Measurements from ENCODE around the gene PHLDB2.

Gene PHLDB2

DNA sequence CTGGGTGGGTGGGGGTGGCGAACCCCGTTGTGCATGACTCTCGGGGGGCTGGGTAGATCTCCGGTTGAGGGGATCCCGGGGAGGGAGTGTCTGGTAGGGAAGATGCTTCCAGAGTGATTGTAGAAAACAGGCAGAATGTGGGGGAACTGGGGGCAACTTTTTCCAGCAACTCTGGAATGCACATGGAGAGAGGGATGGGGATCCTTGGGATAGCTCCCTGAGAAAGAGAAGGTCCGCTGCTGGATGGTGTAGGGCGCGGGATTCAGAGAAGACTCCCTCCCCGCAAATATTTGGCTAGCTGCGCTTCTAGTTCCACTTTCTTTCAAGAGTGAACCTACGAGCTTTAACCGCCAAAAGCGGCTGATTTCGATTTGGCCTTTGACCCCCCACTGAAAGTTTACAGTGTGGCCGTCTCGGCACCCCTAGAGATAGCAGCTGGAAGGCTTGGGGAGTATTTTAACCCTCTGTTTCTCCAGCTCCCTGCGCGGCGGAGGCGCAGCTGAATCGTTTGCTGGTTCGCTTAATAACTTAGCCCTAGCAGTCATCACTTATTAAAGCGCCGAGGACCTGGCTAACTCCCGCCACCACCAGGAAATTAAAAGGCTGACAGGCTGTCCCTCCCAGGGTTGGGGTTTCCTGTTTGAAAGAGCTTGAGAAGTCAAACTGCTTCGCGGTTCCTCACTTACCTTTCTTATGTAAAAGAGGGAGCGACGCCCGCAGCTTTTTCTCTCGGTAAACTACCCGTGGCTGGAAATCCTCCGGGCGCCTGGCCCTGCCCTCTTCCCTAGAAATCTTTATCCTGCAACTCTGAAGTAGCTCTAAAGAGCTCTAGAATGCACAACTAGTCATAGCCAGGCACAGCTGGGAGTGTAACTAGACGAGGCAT is 1.2 kb downstream of the PHLDB2 start:
- no peaks in the 10 kb centered on the region for H3K36me3 ChIP-seq (ENCODE audit: control insufficient read depth, insufficient read depth, low read length)
- H3K9me3 ChIP-seq (ENCODE audit: control insufficient read depth, low read length) = no peaks in the 10 kb centered on the region
- 0% methylated on average over 35 of the region's 35 CpGs for WGBS, 2 experiments
- H3K27ac ChIP-seq (ENCODE audit: insufficient read depth, low read depth, low read length, poor library complexity, severe bottlenecking) = peak overlapping the region; percentile 68
- H3K4me3 ChIP-seq (ENCODE audit: insufficient read depth, low read depth, low read length) = peak overlapping the region; percentile 74
- peaks cover 67% of the 10 kb centered on the region for H3K27me3 ChIP-seq (ENCODE audit: control insufficient read depth, insufficient read depth, low read length, poor library complexity, severe bottlenecking)
- H3K4me1 ChIP-seq (ENCODE audit: control insufficient read depth, insufficient read depth, low read length) = peaks cover 42% of the 10 kb centered on the region

DNA sequence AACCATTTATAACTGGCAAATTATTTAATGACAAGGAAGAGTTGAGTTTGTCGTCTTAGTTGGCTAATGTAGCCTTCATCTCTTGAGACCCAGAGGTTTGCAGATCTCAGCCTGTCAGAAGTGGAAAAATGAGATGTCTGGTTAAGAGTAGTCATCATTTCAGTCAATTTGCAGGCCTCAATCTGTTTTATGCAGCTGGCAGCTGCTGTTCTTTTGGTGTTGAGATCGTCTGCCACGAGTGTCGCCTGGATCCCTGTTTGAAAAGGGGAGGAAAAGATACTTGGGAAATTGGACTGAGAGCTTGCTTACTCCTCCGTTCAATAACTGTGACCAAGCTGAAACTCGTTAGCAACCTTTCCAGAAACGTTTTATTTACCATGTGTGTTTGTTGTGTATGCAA is 2.3 kb downstream of the PHLDB2 start:
- 41 to 43% methylated on average over 6 to 7 of the region's 7 CpGs for WGBS, 2 experiments
- H3K4me1 ChIP-seq (ENCODE audit: control insufficient read depth, insufficient read depth, low read length) = peaks cover 46% of the 10 kb centered on the region

DNA sequence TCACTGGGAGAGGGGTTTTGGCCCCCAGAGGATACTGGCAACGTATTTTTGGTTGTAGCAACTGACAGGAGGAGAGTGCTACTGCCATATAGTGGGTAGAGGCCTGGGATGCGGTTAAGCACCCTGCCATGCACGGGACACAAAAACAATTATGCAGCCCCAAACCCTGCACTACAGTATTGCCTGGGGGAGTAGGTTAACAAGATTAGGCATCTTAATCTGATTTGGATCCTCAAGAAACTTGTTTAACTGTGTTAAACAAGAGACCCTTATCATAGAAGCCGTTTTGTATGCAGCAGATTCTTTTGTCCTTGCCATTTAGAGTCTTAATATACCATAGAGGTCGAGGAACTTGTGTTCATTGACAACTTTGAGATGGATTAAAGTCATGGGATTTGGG is 3.4 kb downstream of the PHLDB2 start:
- Histone ChIP-seq H3K9me3 (ENCODE audit: control insufficient read depth, low read length) (no peaks in the 10 kb centered on the region), H3K4me1 (ENCODE audit: control insufficient read depth, insufficient read depth, low read length) (peaks cover 46% of the 10 kb centered on the region), H3K27me3 (ENCODE audit: control insufficient read depth, insufficient read depth, low read length, poor library complexity, severe bottlenecking) (peaks cover 64% of the 10 kb centered on the region), H3K27ac (ENCODE audit: insufficient read depth, low read depth, low read length, poor library complexity, severe bottlenecking) (no peak overlapping the region), H3K36me3 (ENCODE audit: control insufficient read depth, insufficient read depth, low read length) (no peaks in the 10 kb centered on the region), H3K4me3 (ENCODE audit: insufficient read depth, low read depth, low read length) (no peak overlapping the region)
- WGBS, 2 experiments = 18 to 23% methylated on average over 4 to 5 of the region's 5 CpGs

More for the DNA sequence above, 2.3 kb downstream of the PHLDB2 start:
- Histone ChIP-seq H3K36me3 (ENCODE audit: control insufficient read depth, insufficient read depth, low read length) (no peaks in the 10 kb centered on the region), H3K9me3 (ENCODE audit: control insufficient read depth, low read length) (no peaks in the 10 kb centered on the region), H3K4me3 (ENCODE audit: insufficient read depth, low read depth, low read length) (peak overlapping the region; percentile 74), H3K27ac (ENCODE audit: insufficient read depth, low read depth, low read length, poor library complexity, severe bottlenecking) (peak overlapping the region; percentile 23), H3K27me3 (ENCODE audit: control insufficient read depth, insufficient read depth, low read length, poor library complexity, severe bottlenecking) (peaks cover 72% of the 10 kb centered on the region)

DNA sequence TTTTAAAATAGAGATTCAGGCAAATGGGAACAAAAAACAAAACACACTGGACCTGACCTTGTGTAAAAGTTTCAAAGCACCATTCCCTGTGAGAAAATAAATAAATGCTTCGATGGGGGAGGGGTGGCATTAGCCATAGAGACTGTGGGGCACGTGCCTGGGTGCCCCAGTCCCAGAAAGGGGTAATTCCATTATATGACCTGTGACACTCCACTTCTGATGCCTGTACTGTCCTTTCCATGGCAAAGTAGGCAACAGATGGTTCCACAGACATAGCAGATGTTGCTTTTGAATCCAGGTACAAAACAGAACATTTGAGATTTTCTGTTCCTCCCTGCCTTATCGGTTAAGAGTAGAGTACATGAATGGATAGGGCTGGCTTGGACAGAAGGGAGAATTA is 3.9 kb downstream of the PHLDB2 start:
- Histone ChIP-seq H3K36me3 (ENCODE audit: control insufficient read depth, insufficient read depth, low read length) (no peaks in the 10 kb centered on the region), H3K27me3 (ENCODE audit: control insufficient read depth, insufficient read depth, low read length, poor library complexity, severe bottlenecking) (peaks cover 61% of the 10 kb centered on the region), H3K4me3 (ENCODE audit: insufficient read depth, low read depth, low read length) (no peak overlapping the region), H3K4me1 (ENCODE audit: control insufficient read depth, insufficient read depth, low read length) (peaks cover 46% of the 10 kb centered on the region), H3K9me3 (ENCODE audit: control insufficient read depth, low read length) (no peaks in the 10 kb centered on the region), H3K27ac (ENCODE audit: insufficient read depth, low read depth, low read length, poor library complexity, severe bottlenecking) (no peak overlapping the region)
- 69% methylated on average over 3 of the region's 3 CpGs for WGBS, 2 experiments

DNA sequence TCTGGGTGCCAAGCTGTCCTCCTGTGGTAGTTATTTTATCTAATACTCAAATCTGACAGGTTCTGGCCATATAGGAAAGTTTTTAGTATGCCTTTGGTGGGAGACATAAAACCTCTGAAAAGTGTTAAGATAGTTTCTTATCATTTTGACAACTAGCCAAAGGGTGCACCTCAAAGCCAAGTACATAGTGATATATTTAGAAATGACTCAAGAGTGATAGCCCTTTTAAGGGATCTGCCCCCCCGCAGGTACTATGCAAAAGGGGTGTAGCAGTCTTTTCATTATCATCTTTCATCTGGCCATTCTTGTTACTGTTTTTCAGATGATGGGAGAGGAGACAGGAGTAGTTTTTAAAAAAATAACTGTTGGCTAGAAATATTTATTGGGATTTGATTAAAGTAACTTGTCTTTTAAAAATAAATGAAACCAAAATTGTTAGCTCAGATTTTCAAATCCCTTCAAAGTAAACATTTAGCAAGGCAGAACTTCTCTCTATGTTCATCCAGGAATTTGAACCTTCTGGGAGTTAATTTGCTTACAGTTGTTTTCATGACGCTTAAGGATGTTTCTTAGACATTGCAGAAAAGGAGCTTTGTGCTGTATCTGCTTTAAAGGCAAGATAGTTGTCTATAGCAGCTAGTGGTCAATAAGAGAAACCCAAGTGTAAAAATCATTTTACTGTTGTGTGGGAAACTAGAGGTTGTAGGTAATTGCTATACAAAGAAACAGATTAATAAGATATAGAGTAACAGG is 5.1 kb downstream of the PHLDB2 start:
- peaks cover 51% of the 10 kb centered on the region for H3K4me1 ChIP-seq (ENCODE audit: control insufficient read depth, insufficient read depth, low read length)
- H3K9me3 ChIP-seq (ENCODE audit: control insufficient read depth, low read length) = no peaks in the 10 kb centered on the region
- no peak overlapping the region for H3K4me3 ChIP-seq (ENCODE audit: insufficient read depth, low read depth, low read length)
- no peaks in the 10 kb centered on the region for H3K36me3 ChIP-seq (ENCODE audit: control insufficient read depth, insufficient read depth, low read length)
- H3K27me3 ChIP-seq (ENCODE audit: control insufficient read depth, insufficient read depth, low read length, poor library complexity, severe bottlenecking) = peaks cover 50% of the 10 kb centered on the region
- 63 to 92% methylated on average over 1 to 2 of the region's 2 CpGs for WGBS, 2 experiments
- no peak overlapping the region for H3K27ac ChIP-seq (ENCODE audit: insufficient read depth, low read depth, low read length, poor library complexity, severe bottlenecking)

DNA sequence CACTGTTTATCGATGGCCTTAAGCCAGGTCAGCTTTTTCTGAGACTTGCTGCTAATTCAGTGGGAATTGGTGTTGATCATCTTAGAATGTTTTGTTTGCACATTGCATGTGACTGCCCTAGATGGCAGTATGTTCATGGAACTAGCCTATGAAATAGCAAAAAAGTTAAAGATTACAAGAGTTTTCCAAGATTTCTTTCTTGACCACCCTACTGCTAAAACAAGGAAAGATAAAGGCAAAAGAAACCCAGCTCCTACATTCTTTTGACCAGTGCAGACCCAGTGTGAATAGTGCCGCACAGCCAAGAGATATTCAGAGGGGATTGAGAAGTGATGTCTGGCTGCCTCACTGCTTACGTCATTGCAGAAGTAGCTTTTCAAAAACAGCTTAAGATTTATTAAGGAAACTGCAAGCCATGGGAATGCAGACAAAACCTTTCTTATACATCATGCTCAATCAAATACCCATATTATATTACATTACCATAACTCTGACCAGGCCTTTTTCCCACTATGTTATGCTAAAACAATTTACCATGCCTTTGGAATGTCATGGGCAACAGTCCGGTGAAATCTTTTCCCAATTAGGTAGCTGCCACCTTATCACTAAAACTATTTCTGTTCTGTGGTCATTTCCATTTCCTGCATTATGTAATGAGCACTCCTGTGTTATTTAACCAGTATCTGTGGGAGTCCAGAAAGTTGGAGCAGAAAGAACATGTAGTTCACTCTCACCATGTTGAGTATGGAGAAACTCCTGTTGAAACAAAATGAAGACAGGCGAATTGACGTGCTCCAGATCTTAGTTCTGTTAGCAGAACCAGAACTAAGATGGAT is 6.0 kb downstream of the PHLDB2 start:
- no peaks in the 10 kb centered on the region for H3K36me3 ChIP-seq (ENCODE audit: control insufficient read depth, insufficient read depth, low read length)
- H3K27ac ChIP-seq (ENCODE audit: insufficient read depth, low read depth, low read length, poor library complexity, severe bottlenecking) = peak overlapping the region; percentile 12
- H3K4me1 ChIP-seq (ENCODE audit: control insufficient read depth, insufficient read depth, low read length) = peaks cover 59% of the 10 kb centered on the region
- no peak overlapping the region for H3K4me3 ChIP-seq (ENCODE audit: insufficient read depth, low read depth, low read length)
- peaks cover 48% of the 10 kb centered on the region for H3K27me3 ChIP-seq (ENCODE audit: control insufficient read depth, insufficient read depth, low read length, poor library complexity, severe bottlenecking)
- WGBS, 2 experiments = 91 to 92% methylated on average over 6 of the region's 6 CpGs
- H3K9me3 ChIP-seq (ENCODE audit: control insufficient read depth, low read length) = no peaks in the 10 kb centered on the region

DNA sequence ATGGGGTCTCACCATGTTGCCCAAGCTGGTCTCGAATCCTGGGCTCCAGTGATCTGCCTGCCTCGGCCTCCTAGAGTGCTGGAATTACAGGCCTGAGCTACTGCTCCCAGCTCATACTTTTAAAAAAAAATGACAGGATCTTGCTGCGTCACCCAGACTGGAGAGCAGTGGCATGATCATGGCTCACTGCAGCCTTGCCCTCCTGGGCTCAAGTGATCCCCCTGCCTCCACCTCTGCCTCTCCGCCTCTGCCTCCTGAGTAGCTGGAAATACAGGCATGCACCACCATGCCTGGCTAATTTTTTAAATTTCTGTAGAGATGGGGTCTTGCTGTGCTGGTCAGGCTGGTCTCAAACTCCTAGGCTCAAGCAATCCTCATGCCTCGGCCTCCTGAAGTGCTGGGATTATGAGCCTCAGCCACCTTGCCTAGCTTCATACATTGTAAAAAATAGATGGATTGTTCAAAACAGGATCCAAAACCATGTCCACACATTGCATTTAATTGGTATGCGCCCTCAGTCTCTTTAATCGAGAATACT is 8.9 kb downstream of the PHLDB2 start:
- H3K9me3 ChIP-seq (ENCODE audit: control insufficient read depth, low read length) = no peaks in the 10 kb centered on the region
- H3K36me3 ChIP-seq (ENCODE audit: control insufficient read depth, insufficient read depth, low read length) = no peaks in the 10 kb centered on the region
- WGBS, 2 experiments = 88 to 89% methylated on average over 7 of the region's 7 CpGs
- no peak overlapping the region for H3K4me3 ChIP-seq (ENCODE audit: insufficient read depth, low read depth, low read length)
- no peak overlapping the region for H3K27ac ChIP-seq (ENCODE audit: insufficient read depth, low read depth, low read length, poor library complexity, severe bottlenecking)
- H3K4me1 ChIP-seq (ENCODE audit: control insufficient read depth, insufficient read depth, low read length) = peaks cover 61% of the 10 kb centered on the region
- H3K27me3 ChIP-seq (ENCODE audit: control insufficient read depth, insufficient read depth, low read length, poor library complexity, severe bottlenecking) = peaks cover 27% of the 10 kb centered on the region

DNA sequence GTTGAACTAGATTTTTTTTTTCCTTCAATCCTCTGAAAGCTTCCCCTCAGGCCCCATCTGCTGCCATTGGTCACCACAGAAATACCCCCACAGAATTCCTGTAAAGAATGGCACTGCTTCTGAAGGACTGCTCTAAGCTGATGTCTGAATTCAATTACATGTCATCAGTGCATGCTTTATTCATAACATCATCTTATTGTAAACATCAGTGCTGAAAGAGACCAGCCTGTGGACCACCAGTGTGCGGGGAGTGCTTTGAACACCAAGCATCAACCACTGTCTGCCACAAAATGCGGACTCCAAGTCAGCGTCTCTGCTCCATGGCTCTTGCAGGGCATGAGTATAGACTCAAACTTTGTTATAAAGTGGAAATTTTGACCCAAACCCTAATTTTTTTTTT is 11.6 kb downstream of the PHLDB2 start:
- Histone ChIP-seq H3K4me1 (ENCODE audit: control insufficient read depth, insufficient read depth, low read length) (peaks cover 41% of the 10 kb centered on the region), H3K27me3 (ENCODE audit: control insufficient read depth, insufficient read depth, low read length, poor library complexity, severe bottlenecking) (peaks cover under 1% of the 10 kb centered on the region), H3K36me3 (ENCODE audit: control insufficient read depth, insufficient read depth, low read length) (no peaks in the 10 kb centered on the region), H3K4me3 (ENCODE audit: insufficient read depth, low read depth, low read length) (no peak overlapping the region), H3K9me3 (ENCODE audit: control insufficient read depth, low read length) (no peaks in the 10 kb centered on the region), H3K27ac (ENCODE audit: insufficient read depth, low read depth, low read length, poor library complexity, severe bottlenecking) (no peak overlapping the region)
- WGBS, 2 experiments = 94 to 97% methylated on average over 3 of the region's 3 CpGs

DNA sequence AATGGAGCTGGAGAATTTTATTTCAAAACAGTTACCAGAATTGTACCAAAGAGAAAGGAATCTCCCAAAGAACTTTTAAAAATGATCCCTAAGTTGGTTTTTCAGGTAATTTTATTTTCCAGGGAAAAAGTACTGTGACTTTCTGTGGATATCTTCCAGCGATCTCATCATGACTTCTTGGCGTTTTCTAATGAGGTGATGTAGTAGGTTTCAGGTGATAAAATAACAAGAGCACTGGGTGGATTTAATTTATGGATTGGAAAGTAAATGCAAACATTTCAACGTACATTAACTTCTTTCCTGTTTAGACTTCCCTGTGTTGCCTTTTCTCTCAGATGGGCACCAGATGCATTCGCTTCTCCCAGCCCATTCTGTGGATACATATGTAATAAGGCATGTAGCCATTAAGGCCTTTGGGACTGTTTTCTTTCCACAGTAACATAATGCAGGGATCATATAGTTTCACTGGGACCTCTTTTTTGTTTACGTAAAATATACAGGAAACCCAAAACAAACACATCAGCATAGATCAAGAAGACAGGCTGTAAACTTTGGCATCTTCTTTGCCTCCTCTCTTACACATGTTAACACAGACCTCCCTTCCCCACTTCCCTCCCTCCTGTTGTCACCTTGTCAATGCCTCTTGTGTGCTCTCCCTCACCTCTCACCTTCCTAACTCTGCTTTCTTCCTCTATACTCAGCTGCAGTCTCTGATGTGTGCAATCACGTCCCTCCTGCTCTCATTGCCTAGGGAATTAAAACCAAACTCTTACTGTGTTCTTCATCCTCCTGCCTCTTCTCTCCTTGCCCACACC is 13.0 kb downstream of the PHLDB2 start:
- Histone ChIP-seq H3K27me3 (ENCODE audit: control insufficient read depth, insufficient read depth, low read length, poor library complexity, severe bottlenecking) (no peaks in the 10 kb centered on the region), H3K4me1 (ENCODE audit: control insufficient read depth, insufficient read depth, low read length) (peaks cover 41% of the 10 kb centered on the region), H3K36me3 (ENCODE audit: control insufficient read depth, insufficient read depth, low read length) (no peaks in the 10 kb centered on the region), H3K4me3 (ENCODE audit: insufficient read depth, low read depth, low read length) (no peak overlapping the region), H3K9me3 (ENCODE audit: control insufficient read depth, low read length) (no peaks in the 10 kb centered on the region), H3K27ac (ENCODE audit: insufficient read depth, low read depth, low read length, poor library complexity, severe bottlenecking) (no peak overlapping the region)
- WGBS, 2 experiments = 83 to 87% methylated on average over 6 of the region's 6 CpGs
